HL-60 (cell line): ENCODE results near the gene NAA11.

Experiments
- DNase-seq, 2 experiments: peaks; one replicate each; pipeline ENCODE4 v3.0.0-alpha.2; 2010 to 2020; ENCODE audit warnings: low read depth in 1 of 2, low spot score in 1 of 2
- H3K27ac ChIP-seq: fragments of 250-450 bp; sonication (Bioruptor Pico); replicated peaks from 2 replicates; pipeline ENCODE4 v1.5.1; 2020; ENCODE audit warnings: mild to moderate bottlenecking, moderate library complexity
- H3K27me3 ChIP-seq: fragments of 250-450 bp; sonication (Bioruptor Pico); 2 replicates; pipeline ENCODE4 v1.5.1; 2021; ENCODE audit warnings: mild to moderate bottlenecking, moderate library complexity; ENCODE audit not compliant: insufficient read depth, poor library complexity, severe bottlenecking
- H3K4me3 ChIP-seq: replicated peaks from 2 replicates; pipeline ENCODE4 v1.5.1; 2011; ENCODE audit warnings: mild to moderate bottlenecking, control low read depth, low read length; ENCODE audit not compliant: insufficient read depth
- GABPA ChIP-seq: IDR thresholded peaks from 2 replicates; pipeline ENCODE4 v1.6.1; 2012; ENCODE audit warnings: low read depth
- POLR2AphosphoS5 ChIP-seq: IDR thresholded peaks from 2 replicates; pipeline ENCODE4 v1.6.1; 2012; ENCODE audit warnings: low read depth
- SPI1 ChIP-seq: IDR thresholded peaks from 2 replicates; pipeline ENCODE4 v1.6.1; 2012; ENCODE audit warnings: low read depth, mild to moderate bottlenecking, borderline replicate concordance
- TF ChIP-seq, protein P1 (sequence below): IDR thresholded peaks from one replicate; pipeline ENCODE4 v1.5.1; 2011; ENCODE audit warnings: low read length, control low read depth, inconsistent platforms; ENCODE audit not compliant: insufficient read depth
- TF ChIP-seq, protein P2 (sequence below): IDR thresholded peaks from 2 replicates; pipeline ENCODE4 v1.6.1; 2012; ENCODE audit warnings: low read depth; ENCODE audit not compliant: insufficient replicate concordance

The NAA11 gene

GRCh38 chr4:79300280-79300679 lies 25.6 kb downstream of the NAA11 start:
- TF ChIP-seq, protein P1, sequence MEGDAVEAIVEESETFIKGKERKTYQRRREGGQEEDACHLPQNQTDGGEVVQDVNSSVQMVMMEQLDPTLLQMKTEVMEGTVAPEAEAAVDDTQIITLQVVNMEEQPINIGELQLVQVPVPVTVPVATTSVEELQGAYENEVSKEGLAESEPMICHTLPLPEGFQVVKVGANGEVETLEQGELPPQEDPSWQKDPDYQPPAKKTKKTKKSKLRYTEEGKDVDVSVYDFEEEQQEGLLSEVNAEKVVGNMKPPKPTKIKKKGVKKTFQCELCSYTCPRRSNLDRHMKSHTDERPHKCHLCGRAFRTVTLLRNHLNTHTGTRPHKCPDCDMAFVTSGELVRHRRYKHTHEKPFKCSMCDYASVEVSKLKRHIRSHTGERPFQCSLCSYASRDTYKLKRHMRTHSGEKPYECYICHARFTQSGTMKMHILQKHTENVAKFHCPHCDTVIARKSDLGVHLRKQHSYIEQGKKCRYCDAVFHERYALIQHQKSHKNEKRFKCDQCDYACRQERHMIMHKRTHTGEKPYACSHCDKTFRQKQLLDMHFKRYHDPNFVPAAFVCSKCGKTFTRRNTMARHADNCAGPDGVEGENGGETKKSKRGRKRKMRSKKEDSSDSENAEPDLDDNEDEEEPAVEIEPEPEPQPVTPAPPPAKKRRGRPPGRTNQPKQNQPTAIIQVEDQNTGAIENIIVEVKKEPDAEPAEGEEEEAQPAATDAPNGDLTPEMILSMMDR: no peak
- no peak for TF ChIP-seq GABPA
- no peak for TF ChIP-seq SPI1
- no peak for TF ChIP-seq POLR2AphosphoS5
- TF ChIP-seq, protein P2, sequence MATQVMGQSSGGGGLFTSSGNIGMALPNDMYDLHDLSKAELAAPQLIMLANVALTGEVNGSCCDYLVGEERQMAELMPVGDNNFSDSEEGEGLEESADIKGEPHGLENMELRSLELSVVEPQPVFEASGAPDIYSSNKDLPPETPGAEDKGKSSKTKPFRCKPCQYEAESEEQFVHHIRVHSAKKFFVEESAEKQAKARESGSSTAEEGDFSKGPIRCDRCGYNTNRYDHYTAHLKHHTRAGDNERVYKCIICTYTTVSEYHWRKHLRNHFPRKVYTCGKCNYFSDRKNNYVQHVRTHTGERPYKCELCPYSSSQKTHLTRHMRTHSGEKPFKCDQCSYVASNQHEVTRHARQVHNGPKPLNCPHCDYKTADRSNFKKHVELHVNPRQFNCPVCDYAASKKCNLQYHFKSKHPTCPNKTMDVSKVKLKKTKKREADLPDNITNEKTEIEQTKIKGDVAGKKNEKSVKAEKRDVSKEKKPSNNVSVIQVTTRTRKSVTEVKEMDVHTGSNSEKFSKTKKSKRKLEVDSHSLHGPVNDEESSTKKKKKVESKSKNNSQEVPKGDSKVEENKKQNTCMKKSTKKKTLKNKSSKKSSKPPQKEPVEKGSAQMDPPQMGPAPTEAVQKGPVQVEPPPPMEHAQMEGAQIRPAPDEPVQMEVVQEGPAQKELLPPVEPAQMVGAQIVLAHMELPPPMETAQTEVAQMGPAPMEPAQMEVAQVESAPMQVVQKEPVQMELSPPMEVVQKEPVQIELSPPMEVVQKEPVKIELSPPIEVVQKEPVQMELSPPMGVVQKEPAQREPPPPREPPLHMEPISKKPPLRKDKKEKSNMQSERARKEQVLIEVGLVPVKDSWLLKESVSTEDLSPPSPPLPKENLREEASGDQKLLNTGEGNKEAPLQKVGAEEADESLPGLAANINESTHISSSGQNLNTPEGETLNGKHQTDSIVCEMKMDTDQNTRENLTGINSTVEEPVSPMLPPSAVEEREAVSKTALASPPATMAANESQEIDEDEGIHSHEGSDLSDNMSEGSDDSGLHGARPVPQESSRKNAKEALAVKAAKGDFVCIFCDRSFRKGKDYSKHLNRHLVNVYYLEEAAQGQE: no peak
- H3K27ac ChIP-seq: no peak overlapping the region
- H3K27me3 ChIP-seq: no peaks in the 10 kb centered on the region
- H3K4me3 ChIP-seq: no peak overlapping the region
- no peak for DNase-seq

DNA sequence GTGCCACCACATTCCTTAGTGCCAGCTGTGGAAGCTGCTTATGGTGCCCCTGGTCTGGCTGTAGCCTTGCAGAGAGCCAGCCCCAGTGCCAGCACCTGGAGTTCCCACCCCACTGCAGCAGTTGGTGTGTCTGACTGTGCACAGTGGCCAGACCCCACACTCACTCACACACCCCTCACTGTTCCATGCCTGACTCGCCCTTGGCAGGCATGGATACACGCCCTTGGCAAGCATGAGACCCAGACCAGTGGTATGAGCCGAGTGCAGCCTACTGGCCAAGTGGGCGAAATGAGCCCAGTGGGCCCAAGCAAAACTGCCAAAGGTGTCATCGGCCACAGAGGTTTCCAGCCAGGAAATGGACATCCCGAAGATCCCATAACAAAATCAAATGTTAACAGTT lies 27.4 kb downstream of the NAA11 start:
- Histone ChIP-seq H3K27ac (no peak overlapping the region), H3K4me3 (no peak overlapping the region), H3K27me3 (no peaks in the 10 kb centered on the region)
- TF ChIP-seq, protein P2: no peak
- TF ChIP-seq, protein P1: no peak
- no peak for TF ChIP-seq POLR2AphosphoS5
- TF ChIP-seq GABPA: no peak
- no peak for TF ChIP-seq SPI1
- no peak for DNase-seq

- no peak overlapping the region for H3K27ac ChIP-seq
- no peak for DNase-seq
- no peaks in the 10 kb centered on the region for H3K27me3 ChIP-seq
- TF ChIP-seq, protein P2: no peak
- no peak for TF ChIP-seq SPI1
- TF ChIP-seq, protein P1: no peak
- no peak for TF ChIP-seq GABPA
- TF ChIP-seq POLR2AphosphoS5: no peak
- no peak overlapping the region for H3K4me3 ChIP-seq
Observed at GRCh38 chr4:79298027-79298426, 27.8 kb downstream of the NAA11 start.
